GM18508 (cell line): ENCODE results near the gene PAPLN.
"Not testable (repeated sequence)": the region's sequence is repeated elsewhere in the genome, so short reads cannot be mapped to it uniquely, and the experiment has no call there.

Experiments
- ATAC-seq: cut with Tn5 transposase; IDR thresholded peaks from one replicate; pipeline ENCODE4 v1.9.1; 2021; ENCODE audit warnings: moderate number of reproducible peaks; ENCODE audit not compliant: insufficient read depth, unreplicated experiment

The PAPLN gene

GRCh38 chr14:73280903-73281302 is 43.6 kb downstream of the PAPLN start:
- no peak for ATAC-seq

- ATAC-seq = no peak
Measured at GRCh38 chr14:73283608-73284379, 46.5 kb downstream of the PAPLN start.

GRCh38 chr14:73285979-73286378 is 48.7 kb downstream of the PAPLN start:
- ATAC-seq = no peak

- ATAC-seq = no peak
Measured at GRCh38 chr14:73286598-73286997, 49.3 kb downstream of the PAPLN start.

GRCh38 chr14:73287071-73287470 is 49.8 kb downstream of the PAPLN start:
- ATAC-seq = no peak

GRCh38 chr14:73289308-73289707 is 52.0 kb downstream of the PAPLN start:
- no peak for ATAC-seq

- no peak for ATAC-seq
Measured at GRCh38 chr14:73289729-73290128, 52.4 kb downstream of the PAPLN start.

- peak; percentile 60 for ATAC-seq
Measured at GRCh38 chr14:73290279-73290678, 53.0 kb downstream of the PAPLN start.

- ATAC-seq = no peak
Measured at GRCh38 chr14:73293782-73294781, 56.8 kb downstream of the PAPLN start.

GRCh38 chr14:73295198-73295796 is 58.0 kb downstream of the PAPLN start:
- ATAC-seq = no peak

- no peak for ATAC-seq
Measured at GRCh38 chr14:73305499-73305898, 68.2 kb downstream of the PAPLN start.

- ATAC-seq = no peak
Measured at GRCh38 chr14:73307261-73307660, 70.0 kb downstream of the PAPLN start.

GRCh38 chr14:73309207-73309606 is 71.9 kb downstream of the PAPLN start:
- ATAC-seq = not testable (repeated sequence)

- ATAC-seq = no peak
Measured at GRCh38 chr14:73311708-73312030, 74.4 kb downstream of the PAPLN start.

GRCh38 chr14:73312687-73313086 is 75.4 kb downstream of the PAPLN start:
- ATAC-seq = no peak

- ATAC-seq = no peak
Measured at GRCh38 chr14:73313151-73313550, 75.8 kb downstream of the PAPLN start.

GRCh38 chr14:73323896-73324399 is 86.6 kb downstream of the PAPLN start:
- ATAC-seq = no peak
